ENCODE results near the gene RAG2. TPM values are rescaled to one million over a fixed set of nuclear protein-coding genes. Genes with fewer than 3 reads are reported as not detected.
"Not testable (repeated sequence)": the region's sequence is repeated elsewhere in the genome, so short reads cannot be mapped to it uniquely, and the experiment has no call there.

The RAG2 gene
- total RNA-seq, 4 donors from 2014 or later: 1.6 TPM; not detected in 3

DNA sequence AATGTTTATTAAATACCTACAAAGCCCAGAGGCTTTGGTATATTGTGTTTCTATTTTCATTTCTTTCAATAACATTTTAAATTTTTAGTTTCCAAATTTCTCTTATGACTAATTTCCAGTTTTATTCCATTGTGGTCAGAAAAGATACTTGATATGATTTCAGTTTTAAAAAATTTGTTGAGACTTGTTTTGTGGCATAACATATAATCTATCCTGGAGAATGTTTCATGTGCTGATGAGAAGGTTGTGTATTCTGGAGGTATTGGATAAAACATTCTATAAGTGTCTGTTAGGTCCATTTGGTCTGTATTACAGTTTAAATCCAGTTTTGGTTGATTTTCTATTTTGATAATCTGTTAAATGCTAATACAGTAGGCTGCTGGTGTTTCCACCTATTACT, 40.0 kb downstream of the RAG2 start:
- H3K27ac ChIP-seq: no peak overlapping the region
- DNase-seq: no peak
- H3K4me1 ChIP-seq: no peaks in the 10 kb centered on the region
- no peak overlapping the region for H3K4me3 ChIP-seq
- intact Hi-C loops (cut with DNase I; ENCODE audit: low total_unique reads): no loop called here
- no peak for TF ChIP-seq POLR2A (IDR thresholded peaks at IDR 0.05)
- TF ChIP-seq CTCF (IDR thresholded peaks at IDR 0.05): no peak
- H3K9me3 ChIP-seq: no peaks in the 10 kb centered on the region
- H3K27me3 ChIP-seq: no peaks in the 10 kb centered on the region
- no peaks in the 10 kb centered on the region for H3K36me3 ChIP-seq

- H3K4me3 ChIP-seq; H3K27ac ChIP-seq; intact Hi-C loops (cut with DNase I; ENCODE audit: low total_unique reads); H3K36me3 ChIP-seq; DNase-seq; H3K4me1 ChIP-seq; H3K27me3 ChIP-seq; H3K9me3 ChIP-seq: not testable (repeated sequence)
Observed at GRCh38 chr11:36557390-36557789, 40.6 kb downstream of the RAG2 start.

DNA sequence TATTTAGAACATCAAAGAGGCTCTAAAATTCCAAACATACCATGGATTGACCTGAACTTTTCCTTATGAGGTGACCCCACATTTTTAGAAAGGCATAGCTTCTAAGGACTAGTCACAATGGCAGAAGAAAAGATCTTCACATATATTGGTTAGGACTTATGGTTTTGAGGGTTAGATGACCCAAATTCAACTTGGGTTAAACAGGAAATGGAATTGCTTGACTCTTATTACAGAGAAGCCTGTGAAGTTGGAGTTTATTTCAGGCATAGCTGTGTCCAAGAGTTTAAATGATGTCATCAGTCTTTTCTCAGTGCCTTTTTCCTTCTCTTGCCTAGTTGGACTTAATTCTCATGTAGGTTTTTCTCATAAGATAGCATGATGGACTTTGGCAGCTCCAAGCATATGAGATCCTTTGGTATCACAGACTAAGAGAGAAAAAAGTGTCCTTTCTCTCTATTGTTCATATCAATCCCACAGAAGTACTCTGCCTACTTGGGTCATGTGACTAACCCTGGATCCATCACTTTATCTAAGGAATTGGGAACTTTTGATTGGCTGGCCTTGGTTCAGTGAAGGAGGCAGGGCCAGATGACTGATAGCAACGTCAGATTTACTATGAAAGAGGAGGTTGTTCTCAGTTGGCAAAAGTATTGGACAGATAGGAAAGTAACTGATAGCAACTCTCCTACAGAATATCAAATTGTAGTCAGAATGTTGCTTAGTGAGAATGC, 47.5 kb downstream of the RAG2 start:
- H3K36me3 ChIP-seq: no peaks in the 10 kb centered on the region
- no peaks in the 10 kb centered on the region for H3K27me3 ChIP-seq
- no peak overlapping the region for H3K27ac ChIP-seq
- H3K9me3 ChIP-seq: no peaks in the 10 kb centered on the region
- no peak overlapping the region for H3K4me3 ChIP-seq
- intact Hi-C loops (cut with DNase I; ENCODE audit: low total_unique reads): no loop called here
- no peak for TF ChIP-seq POLR2A (IDR thresholded peaks at IDR 0.05)
- TF ChIP-seq CTCF (IDR thresholded peaks at IDR 0.05): no peak
- no peaks in the 10 kb centered on the region for H3K4me1 ChIP-seq
- DNase-seq: no peak

Other genes with a start within 250 kb of the RAG2 start
- gene TRAF6, start 88.0 kb downstream of the RAG2 start, total RNA-seq: 10 to 100 TPM in 3 of 4 donors, 1 to 10 TPM in 1; 5.1 to 22.6 (median 16.2) TPM
- gene RAG1, start 30.2 kb downstream of the RAG2 start, total RNA-seq: 1 to 10 TPM in 1 of 4 donors, under 1 TPM in 3; 0.26 to 3.5 (median 0.78) TPM
- gene IFTAP, start 3.7 kb downstream of the RAG2 start, total RNA-seq: 10 to 100 TPM in 3 of 4 donors, 1 to 10 TPM in 1; 4.1 to 56.1 (median 17.4) TPM